ENCODE measurements around the gene PRKCE. TPM values are rescaled to one million over a fixed set of nuclear protein-coding genes. Genes with fewer than 3 reads are reported as not detected.
A peak's percentile ranks its signal among the peaks of the same experiment; 100 is the strongest.

The PRKCE gene
- total and polyA plus RNA-seq, 2 donors (not counting 1 experiment from before 2014, with no cell fraction given): 23.6 to 271 TPM

- H3K9ac ChIP-seq (ENCODE audit: low read length): no peak overlapping the region
- Mint-ChIP-seq H3K9me3 (ENCODE audit: insufficient read depth) (no peaks in the 10 kb centered on the region), H3K4me1 (peaks cover 76% of the 10 kb centered on the region), H3K27ac (peak overlapping the region; percentile 21), H3K4me3 (peak overlapping the region; percentile 7), H3K27me3 (no peaks in the 10 kb centered on the region)
- H3K4me1 ChIP-seq (ENCODE audit: control insufficient read depth in 2 of 2, insufficient read depth in 2 of 2, low read length in 2 of 2): peaks cover 66 to 73% of the 10 kb centered on the region in 2 donors
- H3K4me2 ChIP-seq (replicated peaks; ENCODE audit: low read depth, low read length, poor library complexity, severe bottlenecking): peak overlapping the region; percentile 3
- H3K4me3 ChIP-seq (ENCODE audit: control extremely low read depth in 1 of 5, extremely low read depth in 1 of 5, insufficient read depth in 1 of 5, low read depth in 2 of 5, low read length in 4 of 5): no peak overlapping the region
- peaks cover 0 to 12% of the 10 kb centered on the region in 2 experiments for H3K36me3 ChIP-seq (replicated peaks in 1 of 2; ENCODE audit: control extremely low read depth in 1 of 2, control insufficient read depth in 1 of 2, extremely low read depth in 1 of 2, insufficient read depth in 2 of 2, low read length in 1 of 2)
- ChIA-PET CTCF (interaction anchor here (1.2 kb wide), 1 partner anchor 107 kb away, joined by 3 read pairs; no protein-coding TSS in a partner anchor), POLR2A (no interaction called here)
- peaks cover 53% of the 10 kb centered on the region for H3K79me2 ChIP-seq (ENCODE audit: control insufficient read depth, insufficient read depth, low read length)
- peak overlapping the region in 1 of 2 donors; percentile 55 for H3K27ac ChIP-seq (ENCODE audit: low read length in 2 of 2)
- no peaks in the 10 kb centered on the region for H3K9me3 ChIP-seq (ENCODE audit: control extremely low read depth in 1 of 3, control insufficient read depth in 2 of 3, insufficient read depth in 1 of 3, low read length in 2 of 3)
- peaks cover 14% of the 10 kb centered on the region for H4K20me1 ChIP-seq (ENCODE audit: control insufficient read depth, insufficient read depth, low read length, poor library complexity, severe bottlenecking)
- ATAC-seq (ENCODE audit: low read depth) (no peak), DNase-seq (no peak)
- no peak overlapping the region for H2AFZ ChIP-seq (ENCODE audit: insufficient read depth, low read depth, low read length, poor library complexity, severe bottlenecking)
- WGBS (ENCODE audit: insufficient coverage): 60% methylated on average over 1 of the region's 3 CpGs
- intact Hi-C loops (cut with micrococcal nuclease): loop anchor here (5.0 kb wide), 1 partner anchor 234 kb away; the partner anchor contains the start of gene PRKCE
- no peak for TF ChIP-seq CTCF (IDR thresholded peaks at IDR 0.05)
- TF ChIP-seq EZH2 (IDR thresholded peaks at IDR 0.05; ENCODE audit: borderline replicate concordance, insufficient read depth, low read depth, low read length, poor library complexity, severe bottlenecking): no peak
- no peaks in the 10 kb centered on the region for H3K27me3 ChIP-seq (replicated peaks in 1 of 4; ENCODE audit: control extremely low read depth in 1 of 4, control insufficient read depth in 3 of 4, insufficient read depth in 4 of 4, low read length in 3 of 4)
These were observed 234.7 kb downstream of the PRKCE start for GRCh38 chr2:45886171-45886663.

GRCh38 chr2:45888167-45888566, 236.7 kb downstream of the PRKCE start:
- Histone ChIP-seq H3K4me1 (ENCODE audit: control insufficient read depth in 2 of 2, insufficient read depth in 2 of 2, low read length in 2 of 2) (peaks cover 84 to 93% of the 10 kb centered on the region in 2 donors), H3K36me3 (replicated peaks in 1 of 2; ENCODE audit: control extremely low read depth in 1 of 2, control insufficient read depth in 1 of 2, extremely low read depth in 1 of 2, insufficient read depth in 2 of 2, low read length in 1 of 2) (peaks cover 0 to 4% of the 10 kb centered on the region in 2 experiments), H3K27ac (ENCODE audit: low read length in 2 of 2) (no peak overlapping the region), H3K9ac (ENCODE audit: low read length) (no peak overlapping the region), H3K4me3 (ENCODE audit: control extremely low read depth in 1 of 5, extremely low read depth in 1 of 5, insufficient read depth in 1 of 5, low read depth in 2 of 5, low read length in 4 of 5) (no peak overlapping the region), H3K4me2 (replicated peaks; ENCODE audit: low read depth, low read length, poor library complexity, severe bottlenecking) (no peak overlapping the region), H3K27me3 (replicated peaks in 1 of 4; ENCODE audit: control extremely low read depth in 1 of 4, control insufficient read depth in 3 of 4, insufficient read depth in 4 of 4, low read length in 3 of 4) (no peaks in the 10 kb centered on the region), H3K79me2 (ENCODE audit: control insufficient read depth, insufficient read depth, low read length) (peaks cover 62% of the 10 kb centered on the region), H4K20me1 (ENCODE audit: control insufficient read depth, insufficient read depth, low read length, poor library complexity, severe bottlenecking) (peaks cover 7% of the 10 kb centered on the region), H3K9me3 (ENCODE audit: control extremely low read depth in 1 of 3, control insufficient read depth in 2 of 3, insufficient read depth in 1 of 3, low read length in 2 of 3) (no peaks in the 10 kb centered on the region), H2AFZ (ENCODE audit: insufficient read depth, low read depth, low read length, poor library complexity, severe bottlenecking) (no peak overlapping the region)
- TF ChIP-seq EZH2 (IDR thresholded peaks at IDR 0.05; ENCODE audit: borderline replicate concordance, insufficient read depth, low read depth, low read length, poor library complexity, severe bottlenecking): no peak
- TF ChIP-seq CTCF (IDR thresholded peaks at IDR 0.05): no peak
- CTCF ChIA-PET: interaction anchor here (0.6 to 1.2 kb wide), 3 partner anchors 20 to 708 kb away, joined by 3 to 7 read pairs (median 3); no protein-coding TSS in a partner anchor
- 100% methylated on average over 1 of the region's 3 CpGs for WGBS (ENCODE audit: insufficient coverage)
- peaks cover 88% of the 10 kb centered on the region for H3K4me1 Mint-ChIP-seq
- POLR2A ChIA-PET: no interaction called here
- no peaks in the 10 kb centered on the region for H3K27me3 Mint-ChIP-seq
- no peaks in the 10 kb centered on the region for H3K9me3 Mint-ChIP-seq (ENCODE audit: insufficient read depth)
- no peak for ATAC-seq (ENCODE audit: low read depth)
- no peak for DNase-seq
- H3K27ac Mint-ChIP-seq: no peak overlapping the region
- intact Hi-C loops (cut with micrococcal nuclease): loop anchor here (2.0 to 5.0 kb wide), 2 partner anchors 21 to 236 kb away; partner anchors contain the start of gene PRKCE
- peak overlapping the region; percentile 36 for H3K4me3 Mint-ChIP-seq
